Activated naive CD4-positive, alpha-beta T cell treated with anti-CD3 and anti-CD28 coated beads for 36 hours (primary cell): ENCODE measurements around the gene SKI. TPM values are rescaled to one million over a fixed set of nuclear protein-coding genes. Genes with fewer than 3 reads are reported as not detected.

Experiments
- CTCF ChIA-PET: fragments of 350-600 bp; sonication (Branson Sonifier 250); formaldehyde crosslinking; loops from one replicate; lab custom pipeline; 2021; ENCODE audit warnings: antibody characterized with exemption; lab: Charles Lee
- DNase-seq: peaks from one replicate; pipeline ENCODE4 v3.0.0-alpha.2; 2020
- H3K27ac Mint-ChIP-seq: one replicate; pipeline ENCODE4 v1.8.0; 2021; ENCODE audit warnings: mild to moderate bottlenecking, mixed read lengths
- H3K27me3 Mint-ChIP-seq: one replicate; pipeline ENCODE4 v1.8.0; 2021; ENCODE audit warnings: low read depth, mixed read lengths
- H3K36me3 Mint-ChIP-seq: one replicate; pipeline ENCODE4 v1.8.0; 2021; ENCODE audit warnings: low read depth, mixed read lengths
- H3K4me1 Mint-ChIP-seq: one replicate; pipeline ENCODE4 v1.8.0; 2021; ENCODE audit warnings: low read depth, mixed read lengths
- H3K4me3 Mint-ChIP-seq: one replicate; pipeline ENCODE4 v1.8.0; 2021; ENCODE audit warnings: mild to moderate bottlenecking, moderate library complexity, mixed read lengths
- H3K9me3 Mint-ChIP-seq: one replicate; pipeline ENCODE4 v1.8.0; 2021; ENCODE audit warnings: mixed read lengths
- intact Hi-C: fragments of 100-400 bp; cut with micrococcal nuclease; formaldehyde crosslinking; loops from one replicate; pipeline ENCODE4 v1.15.1; 2023
- total RNA-seq, 2 experiments: library from RNA; stranded (reverse); gene quantifications; one replicate each; pipeline ENCODE4 v1.2.3, GENCODE V29; 2021

The SKI gene
- total RNA-seq, 2 experiments from 2014 or later: 25.5 to 26.3 TPM

DNA sequence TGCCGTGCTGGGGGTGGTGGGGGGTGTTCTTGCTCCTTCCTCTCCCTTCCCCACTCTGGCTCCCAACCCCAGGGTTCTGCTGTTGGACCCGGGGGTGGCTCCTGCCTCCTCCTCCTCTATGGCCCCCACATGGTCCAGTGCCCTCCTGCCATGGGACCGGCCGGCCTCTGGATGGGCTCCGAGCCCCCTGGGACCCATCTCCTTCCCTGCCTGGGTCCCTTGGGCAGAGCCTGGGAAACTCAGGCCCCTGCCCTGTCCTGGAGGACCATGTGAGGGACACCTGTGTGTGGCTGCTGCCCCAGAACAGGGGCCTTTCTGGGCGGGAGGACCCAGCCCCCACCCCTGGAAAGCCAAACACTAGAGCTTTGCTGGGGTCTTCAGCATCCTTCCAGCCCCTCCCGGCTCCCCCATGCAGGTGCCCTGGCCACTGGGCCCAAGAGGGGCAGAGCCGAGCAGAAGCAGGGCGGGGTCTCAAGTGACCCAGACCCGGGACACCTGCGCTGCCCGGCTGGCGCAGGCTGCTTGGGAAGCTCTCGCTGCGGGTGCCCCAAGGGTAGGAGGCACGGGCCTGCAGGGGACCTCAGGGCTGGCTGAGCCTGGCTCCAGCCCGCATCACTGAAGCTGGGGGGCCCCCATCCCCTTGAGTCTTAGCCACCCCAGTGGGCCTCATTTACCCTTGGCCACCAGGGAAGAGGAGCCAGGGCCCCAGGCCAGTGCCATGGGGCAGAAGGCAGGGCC, 31.0 kb upstream of the SKI start:
- H3K27me3 Mint-ChIP-seq: no peaks in the 10 kb centered on the region
- DNase-seq: no peak
- CTCF ChIA-PET: interaction anchor here (1.6 to 6.9 kb wide), 2 partner anchors 37 to 185 kb away, joined by 4 to 129 read pairs; no protein-coding TSS in a partner anchor
- H3K4me1 Mint-ChIP-seq: peaks cover 26% of the 10 kb centered on the region
- no peaks in the 10 kb centered on the region for H3K36me3 Mint-ChIP-seq
- H3K9me3 Mint-ChIP-seq: no peaks in the 10 kb centered on the region
- no peak overlapping the region for H3K27ac Mint-ChIP-seq
- intact Hi-C loops: loop anchor here (5.0 kb wide), 1 partner anchor 330 kb away; the partner anchor contains the start of gene PANK4
- no peak overlapping the region for H3K4me3 Mint-ChIP-seq

DNA sequence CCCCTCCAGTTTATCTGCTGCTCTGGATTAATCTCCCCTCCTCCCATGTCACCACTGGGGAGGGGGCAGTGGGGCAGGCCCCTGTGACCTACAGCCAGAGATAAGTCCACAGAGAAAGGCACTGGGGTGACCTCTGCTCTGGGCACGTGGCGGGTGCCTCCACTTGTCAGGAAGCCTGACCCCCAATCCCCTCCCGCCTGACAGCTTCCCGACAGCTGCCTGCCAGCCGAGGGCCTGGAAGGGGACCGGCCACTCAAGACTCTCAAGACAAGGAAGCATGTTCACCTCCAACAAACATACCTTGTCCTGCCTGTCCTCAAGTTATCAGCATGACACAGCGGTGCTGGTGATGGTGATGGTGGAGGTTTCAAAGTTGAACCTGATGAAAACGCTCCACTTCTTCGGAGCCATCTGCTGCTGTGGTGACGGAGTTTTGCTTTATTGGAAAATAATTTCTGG, 30.4 kb upstream of the SKI start:
- peaks cover 22% of the 10 kb centered on the region for H3K4me1 Mint-ChIP-seq
- H3K36me3 Mint-ChIP-seq: no peaks in the 10 kb centered on the region
- no peaks in the 10 kb centered on the region for H3K27me3 Mint-ChIP-seq
- intact Hi-C loops: loop anchor here (5.0 kb wide), 1 partner anchor 330 kb away; the partner anchor contains the start of gene PANK4
- peak overlapping the region; percentile 6 for H3K4me3 Mint-ChIP-seq
- CTCF ChIA-PET: interaction anchor here (1.6 to 6.9 kb wide), 2 partner anchors 37 to 184 kb away, joined by 4 to 129 read pairs; no protein-coding TSS in a partner anchor
- H3K9me3 Mint-ChIP-seq: no peaks in the 10 kb centered on the region
- DNase-seq: no peak
- peak overlapping the region; percentile 70 for H3K27ac Mint-ChIP-seq

DNA sequence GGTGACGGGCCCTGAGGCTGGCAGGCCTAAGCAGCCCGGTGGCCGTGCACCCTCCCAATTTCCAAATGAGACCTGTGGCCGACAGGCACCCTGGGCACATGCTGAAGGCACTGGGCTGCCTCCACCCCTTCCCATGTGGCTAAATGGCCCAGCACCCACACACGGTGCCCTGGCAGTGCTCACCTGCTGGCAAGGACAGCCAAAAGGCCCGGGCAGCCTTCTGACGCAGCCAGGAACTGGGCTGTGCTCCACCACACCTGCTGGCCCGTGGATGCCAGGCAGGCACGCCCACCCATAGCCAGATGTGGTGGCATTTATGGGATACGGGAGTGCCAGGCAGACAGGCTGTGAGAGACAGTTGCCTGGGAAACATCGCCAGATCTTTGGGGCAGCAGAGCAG, 29.5 kb upstream of the SKI start:
- H3K27me3 Mint-ChIP-seq: no peaks in the 10 kb centered on the region
- H3K36me3 Mint-ChIP-seq: no peaks in the 10 kb centered on the region
- H3K27ac Mint-ChIP-seq: peak overlapping the region; percentile 84
- H3K4me1 Mint-ChIP-seq: peaks cover 17% of the 10 kb centered on the region
- CTCF ChIA-PET: interaction anchor here (1.4 to 6.9 kb wide), 2 partner anchors 183 to 193 kb away, joined by 4 to 129 read pairs; partner anchors contain the start of genes MORN1 and RER1
- no peak for DNase-seq
- intact Hi-C loops: loop anchor here (5.0 kb wide), 1 partner anchor 329 kb away; the partner anchor contains the start of gene PANK4
- no peaks in the 10 kb centered on the region for H3K9me3 Mint-ChIP-seq
- H3K4me3 Mint-ChIP-seq: peak overlapping the region; percentile 93

DNA sequence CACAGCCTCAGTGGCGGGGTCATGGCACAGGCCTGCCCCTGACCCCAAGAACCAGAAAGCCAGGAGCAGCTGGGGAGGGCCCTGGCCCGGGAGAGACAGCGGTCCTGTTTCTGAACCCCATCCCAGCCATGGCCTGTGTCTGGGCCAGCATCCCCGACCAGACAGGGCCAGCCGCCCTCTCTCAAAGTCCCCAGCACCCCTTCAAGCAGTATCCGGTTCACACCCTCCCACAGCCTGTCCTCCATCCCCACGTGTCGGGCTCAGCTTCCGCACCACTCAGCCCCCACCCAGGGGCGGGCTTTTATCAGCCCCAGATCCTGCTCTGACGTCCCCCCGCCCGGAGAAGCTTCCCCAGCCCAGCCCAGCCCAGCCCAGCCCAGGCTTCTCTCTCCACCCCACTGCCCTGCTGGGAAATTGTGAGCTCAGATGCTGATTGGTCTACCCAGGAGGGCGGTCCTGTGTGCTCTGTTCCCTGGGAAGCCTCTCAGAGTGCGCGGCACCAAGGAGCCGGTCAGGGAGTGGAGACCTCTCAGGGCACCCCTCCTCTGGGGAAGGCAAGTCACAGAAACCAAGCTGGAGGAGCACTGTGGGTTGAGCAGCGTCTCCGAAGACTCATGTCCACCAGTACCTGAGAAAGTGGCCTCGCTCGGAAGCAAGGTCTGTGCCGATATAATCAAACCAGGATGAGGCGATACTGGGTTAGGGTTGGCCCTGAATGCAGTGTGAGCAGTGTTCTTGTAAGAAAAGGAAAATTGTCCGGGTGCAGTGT, 28.9 kb upstream of the SKI start:
- DNase-seq: peak; percentile 94
- CTCF ChIA-PET: interaction anchor here (1.4 to 6.9 kb wide), 3 partner anchors 116 to 192 kb away, joined by 4 to 129 read pairs (median 7); partner anchors contain the start of genes MORN1 and RER1
- H3K9me3 Mint-ChIP-seq: no peaks in the 10 kb centered on the region
- H3K36me3 Mint-ChIP-seq: no peaks in the 10 kb centered on the region
- peak overlapping the region; percentile 84 for H3K27ac Mint-ChIP-seq
- H3K4me1 Mint-ChIP-seq: peaks cover 15% of the 10 kb centered on the region
- no peaks in the 10 kb centered on the region for H3K27me3 Mint-ChIP-seq
- intact Hi-C loops: loop anchor here (1.0 to 5.0 kb wide), 4 partner anchors 101 to 348 kb away; partner anchors contain the start of gene PANK4
- H3K4me3 Mint-ChIP-seq: peak overlapping the region; percentile 93

DNA sequence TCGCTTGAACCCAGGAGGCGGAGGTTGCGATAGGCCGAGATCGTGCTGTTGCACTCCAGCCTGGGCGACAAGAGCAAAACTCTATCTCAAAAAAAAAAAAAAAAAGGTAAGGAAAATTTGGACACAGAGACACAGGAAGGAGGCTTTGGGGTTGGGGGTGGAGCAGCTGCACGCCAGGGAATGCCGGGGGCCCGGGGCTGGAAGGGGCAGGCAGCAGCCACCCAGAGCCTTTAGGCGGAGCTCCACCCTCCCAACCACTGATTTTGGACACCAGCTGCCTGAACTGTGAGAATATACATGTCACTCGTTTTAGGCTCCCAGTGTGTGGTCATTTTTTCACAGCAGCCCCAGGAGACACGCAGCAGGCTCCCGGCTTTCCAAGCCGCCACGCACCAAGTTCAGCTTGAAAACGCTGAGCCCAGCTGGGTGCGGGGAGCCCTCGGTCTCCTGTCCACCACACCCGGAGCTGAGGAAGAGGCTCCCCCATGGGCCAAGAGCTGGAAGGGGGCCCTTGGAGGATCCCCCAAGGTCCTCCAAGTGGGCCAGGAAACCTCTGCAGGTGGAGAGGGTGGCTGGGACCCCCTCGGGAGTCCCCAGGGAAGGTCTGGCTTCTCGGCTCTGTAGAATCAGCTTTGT, 27.7 kb upstream of the SKI start:
- intact Hi-C loops: no loop called here
- H3K27ac Mint-ChIP-seq: peak overlapping the region; percentile 84
- CTCF ChIA-PET: interaction anchor here (0.7 to 6.9 kb wide), 4 partner anchors 9 to 191 kb away, joined by 3 to 129 read pairs (median 6); partner anchors contain the start of genes MORN1 and RER1
- DNase-seq: no peak
- H3K27me3 Mint-ChIP-seq: no peaks in the 10 kb centered on the region
- peaks cover 15% of the 10 kb centered on the region for H3K4me1 Mint-ChIP-seq
- H3K36me3 Mint-ChIP-seq: no peaks in the 10 kb centered on the region
- H3K4me3 Mint-ChIP-seq: no peak overlapping the region
- no peaks in the 10 kb centered on the region for H3K9me3 Mint-ChIP-seq

DNA sequence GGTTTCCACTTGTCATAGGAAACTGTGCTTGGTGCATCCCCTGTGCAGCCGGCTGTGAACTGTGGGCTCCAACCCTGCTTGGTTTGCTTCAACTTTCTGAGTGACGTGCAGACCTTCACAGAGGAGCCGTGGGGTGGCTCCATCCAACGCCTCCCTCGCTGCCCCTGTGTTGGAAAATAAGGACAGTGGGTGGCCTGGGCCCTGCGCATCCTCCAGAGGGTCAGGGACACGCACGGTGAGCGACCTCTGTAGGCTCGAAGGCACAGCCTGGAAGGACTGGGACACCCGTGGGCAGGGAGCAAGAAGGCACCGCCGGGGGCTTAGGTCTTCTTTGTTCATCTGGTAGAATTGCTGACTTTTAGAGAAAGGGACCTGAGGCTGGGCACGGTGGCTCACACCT, 27.1 kb upstream of the SKI start:
- CTCF ChIA-PET: interaction anchor here (0.7 to 6.9 kb wide), 4 partner anchors 12 to 183 kb away, joined by 3 to 129 read pairs (median 6); no protein-coding TSS in a partner anchor
- H3K4me1 Mint-ChIP-seq: peaks cover 15% of the 10 kb centered on the region
- no peaks in the 10 kb centered on the region for H3K36me3 Mint-ChIP-seq
- no peaks in the 10 kb centered on the region for H3K27me3 Mint-ChIP-seq
- intact Hi-C loops: no loop called here
- no peaks in the 10 kb centered on the region for H3K9me3 Mint-ChIP-seq
- no peak overlapping the region for H3K4me3 Mint-ChIP-seq
- no peak overlapping the region for H3K27ac Mint-ChIP-seq
- DNase-seq: no peak

DNA sequence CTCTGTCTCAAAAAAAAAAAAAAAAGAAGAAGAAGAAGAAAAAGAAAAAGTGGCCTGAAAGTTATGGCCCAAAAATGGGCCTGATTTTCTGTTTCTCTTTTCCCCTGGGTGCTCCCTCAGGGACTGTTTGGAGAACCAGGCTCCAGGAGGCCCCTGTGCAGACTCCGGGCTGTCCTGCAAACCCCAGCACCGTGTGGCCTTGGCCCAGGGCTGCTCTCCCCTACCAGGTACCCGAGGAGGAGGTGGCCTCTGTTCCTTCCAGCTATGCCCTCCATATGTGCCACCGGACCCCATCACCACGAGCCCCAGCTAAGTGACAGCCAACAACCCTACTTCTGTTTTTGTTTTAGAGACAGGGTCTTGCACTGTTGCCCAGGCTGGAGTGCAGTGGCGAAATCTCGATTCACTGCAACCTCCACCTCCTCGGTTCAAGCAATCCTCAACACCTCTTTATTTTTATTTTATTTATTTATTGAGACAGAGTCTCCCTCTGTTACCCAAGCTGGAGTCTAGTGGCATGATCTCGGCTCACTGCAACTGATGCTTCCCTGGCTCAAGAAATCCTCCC, 26.0 kb upstream of the SKI start:
- no peaks in the 10 kb centered on the region for H3K36me3 Mint-ChIP-seq
- intact Hi-C loops: no loop called here
- H3K4me1 Mint-ChIP-seq: peaks cover 15% of the 10 kb centered on the region
- H3K9me3 Mint-ChIP-seq: no peaks in the 10 kb centered on the region
- no peaks in the 10 kb centered on the region for H3K27me3 Mint-ChIP-seq
- CTCF ChIA-PET: interaction anchor here (0.7 to 2.5 kb wide), 3 partner anchors 13 to 182 kb away, joined by 3 to 11 read pairs (median 5); no protein-coding TSS in a partner anchor
- no peak overlapping the region for H3K4me3 Mint-ChIP-seq
- DNase-seq: no peak
- H3K27ac Mint-ChIP-seq: no peak overlapping the region

DNA sequence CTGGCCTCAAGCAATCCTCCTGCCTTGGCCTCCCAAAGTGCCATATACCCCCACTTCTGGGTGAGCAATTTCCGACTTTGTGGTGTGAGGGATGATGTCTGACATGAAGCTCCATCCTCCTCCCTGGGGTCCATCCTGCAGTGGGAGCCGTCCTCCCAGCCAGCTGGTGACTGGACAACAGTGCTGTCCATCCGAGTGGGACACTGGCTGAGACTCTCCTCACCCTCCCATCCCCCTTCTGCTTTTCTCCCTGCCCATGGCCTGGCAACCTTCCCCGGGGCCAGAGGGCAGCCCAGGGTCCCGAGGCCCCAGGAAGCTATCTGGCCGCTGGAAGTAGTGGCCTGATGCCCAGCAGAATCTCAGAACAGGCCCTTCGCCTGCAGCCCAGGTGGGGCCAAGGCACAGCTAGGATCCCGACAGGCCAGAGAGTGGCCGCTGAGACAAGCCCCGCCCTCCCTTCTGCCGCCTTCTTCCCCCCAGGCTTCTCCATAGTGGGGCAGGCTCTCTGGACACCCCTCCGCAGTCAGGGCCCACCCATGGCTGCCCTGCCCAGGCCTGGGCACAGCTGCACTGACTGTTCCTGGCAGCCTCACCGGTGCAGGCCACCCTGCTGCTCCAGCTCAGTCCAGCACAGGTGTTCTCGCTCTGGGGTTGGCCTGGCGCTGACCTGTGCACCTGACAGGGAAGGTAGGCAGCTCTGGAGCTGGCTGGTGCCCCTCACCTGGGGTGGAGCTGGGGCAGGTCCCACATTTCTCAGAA, 25.1 kb upstream of the SKI start:
- CTCF ChIA-PET: interaction anchor here (1.5 to 2.5 kb wide), 3 partner anchors 8 to 179 kb away, joined by 3 to 11 read pairs (median 7); partner anchors contain the start of gene FAAP20
- Mint-ChIP-seq H3K9me3 (no peaks in the 10 kb centered on the region), H3K36me3 (no peaks in the 10 kb centered on the region), H3K4me1 (peaks cover 15% of the 10 kb centered on the region), H3K4me3 (no peak overlapping the region), H3K27ac (no peak overlapping the region), H3K27me3 (no peaks in the 10 kb centered on the region)
- DNase-seq: no peak
- intact Hi-C loops: no loop called here

DNA sequence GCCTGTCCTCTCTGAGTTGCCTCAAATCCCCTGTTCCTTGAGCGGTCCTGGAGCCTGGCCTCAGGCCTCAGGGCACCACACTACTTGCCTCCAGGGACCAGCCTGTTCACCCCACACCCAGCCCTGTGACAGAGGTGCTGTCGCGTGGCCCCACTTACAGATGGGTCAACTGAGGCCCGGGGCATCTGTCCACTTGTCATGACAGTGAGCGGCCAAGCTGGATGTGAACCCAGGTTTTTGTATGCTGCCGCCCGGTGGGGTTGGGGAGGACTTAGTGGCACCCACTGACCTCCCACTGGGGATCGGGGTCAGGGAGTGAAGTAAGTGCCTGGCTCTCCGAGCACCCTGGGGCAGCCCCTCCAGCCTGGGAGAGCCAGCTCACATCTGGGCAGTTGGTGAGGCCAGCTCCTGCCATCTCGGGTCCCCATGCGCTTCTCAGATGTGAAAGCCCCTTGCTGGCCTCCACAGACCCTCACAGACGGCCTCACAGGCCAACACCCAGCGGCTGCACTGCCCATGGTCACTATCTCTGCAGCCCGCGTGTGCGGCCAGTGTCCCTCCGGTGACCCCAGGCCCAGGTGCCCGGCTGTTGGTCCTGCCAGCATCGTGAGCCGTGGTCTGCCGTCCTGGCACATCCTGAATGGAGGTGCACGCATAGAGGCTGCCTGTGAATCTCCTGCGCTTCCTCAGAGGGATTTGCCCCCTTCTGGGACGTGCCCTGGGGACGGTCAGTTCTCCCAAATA, 24.3 kb upstream of the SKI start:
- Mint-ChIP-seq H3K4me3 (no peak overlapping the region), H3K27me3 (no peaks in the 10 kb centered on the region), H3K9me3 (no peaks in the 10 kb centered on the region), H3K36me3 (no peaks in the 10 kb centered on the region), H3K4me1 (peaks cover 14% of the 10 kb centered on the region), H3K27ac (no peak overlapping the region)
- no peak for DNase-seq
- intact Hi-C loops: loop anchor here (2.0 kb wide), 2 partner anchors 27 to 71 kb away; no protein-coding TSS in a partner anchor
- CTCF ChIA-PET: interaction anchor here (0.9 to 2.5 kb wide), 4 partner anchors 9 to 178 kb away, joined by 3 to 11 read pairs (median 5); partner anchors contain the start of gene FAAP20
